Measurements from ENCODE around the gene HEXD. TPM values are rescaled to one million over a fixed set of nuclear protein-coding genes. Genes with fewer than 3 reads are reported as not detected.

Gene HEXD
- polyA plus RNA-seq, 6 donors from 2014 or later = 10.8 to 30.5 (median 18.2) TPM

GRCh38 chr17:82392941-82393340, 25.2 kb upstream of the HEXD start:
- H3K9me3 Mint-ChIP-seq = no peaks in the 10 kb centered on the region
- H3K4me3 Mint-ChIP-seq = no peak overlapping the region
- ATAC-seq (ENCODE audit: low read depth in 2 of 2) (no peak), DNase-seq (no peak)
- peaks cover 0 to 8% (median 1%) of the 10 kb centered on the region in 3 donors for H3K4me1 Mint-ChIP-seq
- peaks cover 0 to 12% of the 10 kb centered on the region in 2 donors for H3K36me3 Mint-ChIP-seq
- peaks cover 0 to under 1% (median 0%) of the 10 kb centered on the region in 3 donors for H3K27me3 Mint-ChIP-seq
- no peak overlapping the region for H3K27ac Mint-ChIP-seq

DNA sequence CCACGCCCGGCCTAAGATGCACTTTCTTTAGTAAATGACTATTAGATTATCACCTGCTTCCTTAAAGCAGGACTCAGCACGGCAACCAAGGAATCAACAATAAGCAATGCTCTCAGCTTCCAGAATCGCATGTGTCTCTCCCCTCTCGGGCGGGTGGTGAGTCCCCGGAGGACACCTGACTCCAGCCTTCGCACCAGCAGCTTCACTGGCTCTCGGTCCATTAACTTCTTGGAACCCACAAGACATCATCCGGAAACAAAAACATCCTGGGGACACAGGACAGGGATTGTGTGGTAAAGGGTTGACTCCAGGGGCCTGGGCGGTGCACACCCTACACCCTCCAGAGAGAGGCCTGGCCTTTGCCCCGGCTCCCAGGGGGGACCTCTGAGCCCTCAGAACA, 23.9 kb upstream of the HEXD start:
- Mint-ChIP-seq H3K4me1 (peaks cover 0 to 7% (median 0%) of the 10 kb centered on the region in 3 donors), H3K27ac (no peak overlapping the region), H3K9me3 (no peaks in the 10 kb centered on the region), H3K4me3 (no peak overlapping the region), H3K36me3 (peaks cover 0 to 12% of the 10 kb centered on the region in 2 donors), H3K27me3 (no peaks in the 10 kb centered on the region)
- DNase-seq (no peak), ATAC-seq (ENCODE audit: low read depth in 2 of 2) (no peak)

GRCh38 chr17:82396601-82397435, 21.3 kb upstream of the HEXD start:
- Mint-ChIP-seq H3K27ac (no peak overlapping the region), H3K4me1 (peaks cover 6 to 14% (median 7%) of the 10 kb centered on the region in 3 donors), H3K36me3 (peaks cover 0 to 12% of the 10 kb centered on the region in 2 donors), H3K9me3 (no peaks in the 10 kb centered on the region), H3K4me3 (no peak overlapping the region), H3K27me3 (no peaks in the 10 kb centered on the region)
- DNase-seq = no peak
- ATAC-seq (ENCODE audit: low read depth in 2 of 2) = no peak

GRCh38 chr17:82397449-82398335, 20.5 kb upstream of the HEXD start:
- peaks cover 6 to 14% (median 8%) of the 10 kb centered on the region in 3 donors for H3K4me1 Mint-ChIP-seq
- no peaks in the 10 kb centered on the region for H3K9me3 Mint-ChIP-seq
- no peaks in the 10 kb centered on the region for H3K27me3 Mint-ChIP-seq
- no peak overlapping the region for H3K4me3 Mint-ChIP-seq
- no peak overlapping the region for H3K27ac Mint-ChIP-seq
- H3K36me3 Mint-ChIP-seq = peaks cover 0 to 12% of the 10 kb centered on the region in 2 donors
- DNase-seq (no peak), ATAC-seq (ENCODE audit: low read depth in 2 of 2) (no peak)

- DNase-seq = no peak
- Mint-ChIP-seq H3K4me3 (no peak overlapping the region), H3K36me3 (peaks cover 0 to 19% of the 10 kb centered on the region in 2 donors)
Measured at GRCh38 chr17:82399041-82399441, 19.1 kb upstream of the HEXD start.

GRCh38 chr17:82399601-82400101, 18.5 kb upstream of the HEXD start:
- H3K9me3 Mint-ChIP-seq = no peaks in the 10 kb centered on the region
- peak overlapping the region in 1 of 8 donors; percentile 15 for H3K4me3 Mint-ChIP-seq
- peaks cover 0 to 19% of the 10 kb centered on the region in 2 donors for H3K36me3 Mint-ChIP-seq
- no peak for ATAC-seq (ENCODE audit: low read depth in 2 of 2)
- no peak for DNase-seq
- H3K27ac Mint-ChIP-seq = no peak overlapping the region
- H3K4me1 Mint-ChIP-seq = peaks cover 6 to 14% (median 8%) of the 10 kb centered on the region in 3 donors
- H3K27me3 Mint-ChIP-seq = no peaks in the 10 kb centered on the region

More at GRCh38 chr17:82399041-82399441, 19.1 kb upstream of the HEXD start:
- no peak for ATAC-seq (ENCODE audit: low read depth in 2 of 2)
- H3K27me3 Mint-ChIP-seq = no peaks in the 10 kb centered on the region
- H3K27ac Mint-ChIP-seq = no peak overlapping the region
- no peaks in the 10 kb centered on the region for H3K9me3 Mint-ChIP-seq
- peaks cover 6 to 14% (median 8%) of the 10 kb centered on the region in 3 donors for H3K4me1 Mint-ChIP-seq

DNA sequence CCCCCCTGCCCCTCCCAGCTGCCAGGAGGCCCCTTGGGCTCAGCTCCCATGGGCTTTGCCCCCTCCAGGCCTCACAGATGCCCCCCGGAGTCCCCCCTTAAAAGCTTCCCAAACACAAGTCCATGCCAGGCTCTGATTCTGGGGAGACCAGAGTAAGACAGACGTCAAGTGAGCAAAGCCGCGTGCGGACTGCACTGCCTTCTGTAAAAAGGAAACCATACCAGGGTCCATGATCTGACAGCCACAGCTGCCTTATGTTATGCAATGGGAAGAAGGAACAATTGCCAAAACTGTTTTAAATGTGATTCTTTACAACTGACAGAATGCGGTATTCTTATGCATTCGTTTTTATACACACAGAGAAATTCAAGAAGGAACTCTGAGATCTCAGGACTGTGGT, 17.9 kb upstream of the HEXD start:
- peak overlapping the region in 4 of 8 donors; percentile 6 to 80 (median 60) for H3K4me3 Mint-ChIP-seq
- DNase-seq = no peak
- H3K4me1 Mint-ChIP-seq = peaks cover 6 to 14% (median 8%) of the 10 kb centered on the region in 3 donors
- ATAC-seq (ENCODE audit: low read depth in 2 of 2) = no peak
- H3K36me3 Mint-ChIP-seq = peaks cover 0 to 19% of the 10 kb centered on the region in 2 donors
- no peaks in the 10 kb centered on the region for H3K27me3 Mint-ChIP-seq
- no peaks in the 10 kb centered on the region for H3K9me3 Mint-ChIP-seq
- peak overlapping the region in 1 of 6 donors; percentile 38 for H3K27ac Mint-ChIP-seq

DNA sequence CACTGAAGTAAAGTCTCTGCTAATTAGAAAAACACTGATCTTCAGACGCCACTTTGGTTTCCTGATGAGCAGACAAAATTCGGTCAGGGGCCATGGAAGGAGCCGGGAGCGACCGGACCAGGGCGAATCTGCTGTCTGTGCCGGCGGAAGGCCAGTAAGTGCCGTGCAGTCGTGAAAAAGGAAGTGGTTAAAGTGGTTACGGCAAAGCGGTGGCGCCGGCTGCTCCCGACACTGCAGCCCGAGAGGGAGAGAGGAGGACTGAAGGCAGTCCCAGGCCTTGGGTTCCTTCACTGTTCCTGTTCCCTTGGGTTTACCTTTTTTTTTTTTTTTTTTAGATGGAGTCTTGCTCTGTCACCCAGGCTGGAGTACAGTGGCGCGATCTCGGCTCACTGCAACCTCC, 17.3 kb upstream of the HEXD start:
- peaks cover 6 to 14% (median 8%) of the 10 kb centered on the region in 3 donors for H3K4me1 Mint-ChIP-seq
- no peaks in the 10 kb centered on the region for H3K27me3 Mint-ChIP-seq
- H3K27ac Mint-ChIP-seq = peak overlapping the region in 2 of 6 donors; percentile 52 to 80
- DNase-seq (peak; percentile 44), ATAC-seq (ENCODE audit: low read depth in 2 of 2) (peak; percentile 95 to 96)
- H3K4me3 Mint-ChIP-seq = peak overlapping the region; percentile 22 to 93 (median 90)
- H3K9me3 Mint-ChIP-seq = no peaks in the 10 kb centered on the region
- H3K36me3 Mint-ChIP-seq = peaks cover 0 to 19% of the 10 kb centered on the region in 2 donors

DNA sequence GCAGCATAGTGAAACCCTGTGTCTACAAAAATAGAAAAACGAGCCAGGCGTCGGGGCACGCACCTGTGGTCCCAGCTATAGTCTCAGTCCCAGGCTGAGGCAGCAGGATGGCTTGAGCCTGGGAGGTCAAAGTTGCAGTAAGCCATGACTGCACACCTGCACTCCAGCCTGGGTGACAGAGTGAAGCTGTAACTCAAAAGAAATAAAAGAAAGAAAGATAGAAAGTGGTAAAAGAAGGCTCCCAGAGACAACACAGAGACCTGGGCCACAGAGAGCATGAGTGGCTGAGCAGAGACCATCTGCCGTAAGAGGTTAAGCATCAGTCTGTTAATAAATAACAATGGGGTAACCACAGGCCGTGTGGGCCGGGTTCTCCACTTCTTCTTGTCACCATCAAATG, 15.3 kb upstream of the HEXD start:
- Mint-ChIP-seq H3K27ac (peak overlapping the region in 2 of 6 donors; percentile 38 to 49), H3K9me3 (no peaks in the 10 kb centered on the region), H3K27me3 (no peaks in the 10 kb centered on the region), H3K4me3 (no peak overlapping the region), H3K36me3 (peaks cover 0 to 7% of the 10 kb centered on the region in 2 donors), H3K4me1 (peaks cover 7 to 16% (median 12%) of the 10 kb centered on the region in 3 donors)
- no peak for DNase-seq
- ATAC-seq (ENCODE audit: low read depth in 2 of 2) = no peak

GRCh38 chr17:82403662-82404660, 14.2 kb upstream of the HEXD start:
- no peak for ATAC-seq (ENCODE audit: low read depth in 2 of 2)
- no peaks in the 10 kb centered on the region for H3K9me3 Mint-ChIP-seq
- peaks cover 0 to 7% of the 10 kb centered on the region in 2 donors for H3K36me3 Mint-ChIP-seq
- peaks cover 11 to 23% (median 21%) of the 10 kb centered on the region in 3 donors for H3K4me1 Mint-ChIP-seq
- H3K4me3 Mint-ChIP-seq = peak overlapping the region in 2 of 8 donors; percentile 20 to 22
- H3K27me3 Mint-ChIP-seq = no peaks in the 10 kb centered on the region
- DNase-seq = no peak
- H3K27ac Mint-ChIP-seq = peak overlapping the region in 1 of 6 donors; percentile 24

- Mint-ChIP-seq H3K27me3 (no peaks in the 10 kb centered on the region), H3K27ac (no peak overlapping the region), H3K4me1 (peaks cover 11 to 23% (median 21%) of the 10 kb centered on the region in 3 donors), H3K4me3 (no peak overlapping the region), H3K36me3 (peaks cover 0 to 7% of the 10 kb centered on the region in 2 donors), H3K9me3 (no peaks in the 10 kb centered on the region)
- DNase-seq (no peak), ATAC-seq (ENCODE audit: low read depth in 2 of 2) (no peak)
Measured at GRCh38 chr17:82405051-82405450, 13.1 kb upstream of the HEXD start.

- H3K27ac Mint-ChIP-seq = no peak overlapping the region
- H3K36me3 Mint-ChIP-seq = peaks cover 0 to 7% of the 10 kb centered on the region in 2 donors
- no peak for DNase-seq
- no peak overlapping the region for H3K4me3 Mint-ChIP-seq
- no peaks in the 10 kb centered on the region for H3K27me3 Mint-ChIP-seq
- no peak for ATAC-seq (ENCODE audit: low read depth in 2 of 2)
- H3K4me1 Mint-ChIP-seq = peaks cover 4 to 17% (median 16%) of the 10 kb centered on the region in 3 donors
- H3K9me3 Mint-ChIP-seq = no peaks in the 10 kb centered on the region
Measured at GRCh38 chr17:82406131-82406671, 11.9 kb upstream of the HEXD start.

Measured in naive B cell (primary cell).